HG03039 (cell line): ENCODE data around the gene MFSD12.
"Not testable (repeated sequence)": the region's sequence is repeated elsewhere in the genome, so short reads cannot be mapped to it uniquely, and the experiment has no call there.

Experiments used
- ATAC-seq: cut with Tn5 transposase; IDR thresholded peaks from one replicate; pipeline ENCODE4 v1.9.1; 2021; ENCODE audit warnings: mild to moderate bottlenecking, moderate library complexity; ENCODE audit not compliant: unreplicated experiment

MFSD12 gene

DNA sequence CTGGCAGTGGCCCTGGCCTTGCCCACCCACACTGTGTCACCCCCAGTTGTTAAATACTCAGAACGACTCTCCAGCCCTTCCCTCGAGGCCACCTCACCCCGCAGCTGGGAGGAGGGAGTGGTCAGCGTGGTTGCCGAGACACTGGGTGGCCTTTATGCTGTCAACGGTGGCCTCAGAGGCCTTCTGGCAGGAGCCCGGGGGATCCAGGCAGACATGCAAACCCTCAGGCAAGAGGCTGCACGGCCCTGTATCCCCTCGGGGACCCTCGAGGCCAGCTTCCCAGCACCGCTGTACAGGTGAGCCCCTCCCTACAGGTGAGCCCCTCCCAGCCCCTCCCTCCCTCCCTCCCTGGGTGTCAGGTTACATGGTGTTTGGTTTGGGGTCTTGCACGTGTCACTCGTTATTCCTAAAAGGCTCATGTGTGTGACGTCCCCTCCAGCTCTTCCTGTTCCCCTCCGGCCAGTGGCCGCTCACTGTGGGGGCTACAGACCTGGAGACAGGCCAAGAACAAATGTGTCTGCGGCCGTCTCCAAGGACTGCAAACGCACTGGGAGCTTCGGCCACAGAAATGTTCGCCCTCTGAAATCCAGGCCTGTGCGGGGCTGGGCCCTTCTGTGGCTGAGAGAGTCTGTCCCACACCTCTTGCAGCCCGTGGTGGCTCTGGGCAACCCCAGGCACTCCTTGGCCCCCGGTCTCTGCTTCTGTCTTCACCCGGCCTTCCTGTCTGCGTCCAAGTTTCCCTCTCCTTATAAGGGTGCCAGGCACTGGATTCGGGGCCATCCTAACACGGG lies 18.2 kb downstream of the MFSD12 start, which contains the start of gene TEKTIP1:
Gene TEKTIP1 (plus strand): TSS at position 210 of the 791 bp plus-strand sequence. CDS start 4 bp downstream, at position 214.
- no peak for ATAC-seq

DNA sequence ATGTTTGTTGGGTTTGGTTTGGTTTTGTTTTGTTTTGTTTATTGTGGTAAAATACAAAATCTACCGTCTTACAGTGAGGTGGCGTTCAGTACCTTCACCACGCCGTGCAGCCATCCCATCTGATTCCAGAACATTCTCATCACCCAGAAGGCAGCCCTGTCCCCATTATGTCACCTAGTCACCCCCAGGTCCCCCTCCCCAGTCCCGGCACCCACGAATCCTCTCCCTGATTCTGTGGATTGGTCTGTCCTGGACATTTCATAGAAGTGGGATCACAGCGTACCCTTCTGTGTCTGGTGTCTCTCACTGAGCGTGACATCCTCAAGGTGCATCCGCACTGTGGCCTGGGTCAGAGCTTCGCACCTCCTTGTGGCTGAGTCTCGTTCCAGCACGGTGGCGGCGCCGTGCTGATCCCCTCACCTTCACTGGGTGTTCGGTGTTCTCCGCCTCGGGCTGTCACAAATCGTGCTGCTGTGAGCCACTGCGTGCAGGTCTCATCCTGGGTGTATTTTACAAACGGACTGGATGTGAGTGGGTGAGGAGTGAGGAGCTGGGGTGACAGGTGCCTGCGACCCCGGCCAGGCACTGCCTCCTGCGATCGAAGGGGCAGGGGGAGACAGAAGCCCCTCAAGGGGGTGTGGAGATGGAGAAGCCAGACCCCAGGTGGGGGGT lies 19.0 kb downstream of the MFSD12 start:
- ATAC-seq = no peak

- no peak for ATAC-seq
These were observed 19.7 kb downstream of the MFSD12 start for GRCh38 chr19:3537438-3538240.

DNA sequence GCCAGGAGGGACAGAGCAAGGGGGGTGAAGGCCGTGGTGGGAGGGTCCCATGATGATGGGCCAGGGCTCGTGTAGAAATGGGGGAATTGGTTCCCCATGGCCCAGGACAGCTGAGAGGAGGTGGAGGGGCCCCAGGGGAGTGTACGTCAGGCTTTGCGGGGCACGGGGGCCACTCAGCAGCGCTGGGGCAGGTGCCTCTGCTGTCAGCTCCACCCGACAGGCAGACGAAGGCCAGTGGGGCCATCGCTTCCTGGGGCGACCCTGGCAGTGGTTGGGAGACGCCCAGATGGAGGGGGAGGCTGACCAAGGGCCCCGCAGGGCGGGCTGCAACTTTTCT lies 20.3 kb downstream of the MFSD12 start:
- no peak for ATAC-seq

GRCh38 chr19:3536429-3537100 lies 20.8 kb downstream of the MFSD12 start:
- no peak for ATAC-seq

DNA sequence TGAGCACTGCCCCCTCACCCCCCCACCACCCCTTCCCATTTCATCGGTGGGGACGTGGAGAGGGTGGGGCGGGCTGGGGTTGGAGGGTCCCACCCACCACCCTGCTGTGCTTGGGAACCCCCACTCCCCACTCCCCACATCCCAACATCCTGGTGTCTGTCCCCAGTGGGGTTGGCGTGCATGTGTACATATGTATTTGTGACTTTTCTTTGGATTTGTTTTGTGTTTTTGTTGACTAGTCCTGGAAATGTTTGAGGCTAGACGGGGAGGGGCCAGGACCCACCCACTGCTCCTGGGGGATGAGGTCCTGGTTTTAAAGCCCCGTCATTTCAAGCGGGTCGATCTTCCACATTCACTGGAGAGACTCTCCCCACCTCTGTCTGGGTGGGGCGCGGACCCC lies 21.4 kb downstream of the MFSD12 start:
- no peak for ATAC-seq

DNA sequence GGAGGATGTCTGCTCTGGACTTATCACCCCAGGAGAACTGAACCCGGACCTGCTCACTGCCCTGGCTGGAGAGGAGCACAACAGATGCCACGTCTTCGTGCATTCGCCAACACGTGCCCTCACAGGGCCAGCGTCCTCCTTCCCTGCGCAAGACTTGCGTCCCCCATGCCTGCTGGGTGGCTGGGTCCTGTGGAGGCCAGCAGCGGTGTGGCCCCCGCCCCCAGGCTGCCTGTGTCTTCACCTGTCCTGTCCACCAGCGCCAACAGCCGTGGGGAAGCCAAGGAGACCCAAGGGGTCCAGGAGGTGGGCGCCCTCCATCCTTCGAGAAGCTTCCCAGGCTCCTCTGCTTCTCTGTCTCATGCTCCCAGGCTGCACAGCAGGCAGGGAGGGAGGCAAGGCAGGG lies 21.8 kb downstream of the MFSD12 start:
- no peak for ATAC-seq

GRCh38 chr19:3535235-3535535 lies 22.2 kb downstream of the MFSD12 start:
- no peak for ATAC-seq

- no peak for ATAC-seq
These were observed 22.8 kb downstream of the MFSD12 start for GRCh38 chr19:3534375-3535234.

DNA sequence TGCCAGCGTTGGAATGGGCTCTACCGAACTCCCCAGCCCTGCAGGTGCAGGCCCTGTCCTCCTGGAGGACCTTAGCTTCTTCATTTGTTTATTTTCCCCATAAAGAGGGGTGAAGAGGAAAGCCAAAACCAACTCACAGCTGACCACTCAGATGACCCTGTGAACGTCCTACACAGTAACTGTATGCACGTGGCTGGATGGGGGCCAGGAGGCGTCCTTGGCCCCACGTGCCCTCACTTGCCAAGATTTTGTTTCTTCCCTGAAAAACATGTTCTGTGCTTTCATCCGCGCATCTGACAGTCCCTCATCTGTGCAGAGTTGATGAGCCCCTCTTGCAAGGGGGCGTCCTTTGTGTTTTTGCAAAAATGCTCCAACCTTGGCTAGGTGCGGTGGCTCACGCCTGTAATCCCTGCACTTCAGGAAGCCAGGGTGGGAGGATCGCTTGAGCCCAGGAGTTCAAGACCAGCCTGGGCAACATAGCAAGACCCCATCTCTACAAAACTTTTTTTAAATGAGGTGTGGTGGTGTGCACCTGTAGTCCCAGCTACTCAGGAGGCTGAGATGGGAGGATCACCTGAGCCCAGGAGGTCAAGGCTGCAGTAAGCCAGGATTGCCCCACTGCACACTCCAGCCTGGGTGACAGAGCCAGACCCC lies 23.7 kb downstream of the MFSD12 start:
- ATAC-seq = no peak

- ATAC-seq = no peak
These were observed 24.4 kb downstream of the MFSD12 start for GRCh38 chr19:3533033-3533432.

DNA sequence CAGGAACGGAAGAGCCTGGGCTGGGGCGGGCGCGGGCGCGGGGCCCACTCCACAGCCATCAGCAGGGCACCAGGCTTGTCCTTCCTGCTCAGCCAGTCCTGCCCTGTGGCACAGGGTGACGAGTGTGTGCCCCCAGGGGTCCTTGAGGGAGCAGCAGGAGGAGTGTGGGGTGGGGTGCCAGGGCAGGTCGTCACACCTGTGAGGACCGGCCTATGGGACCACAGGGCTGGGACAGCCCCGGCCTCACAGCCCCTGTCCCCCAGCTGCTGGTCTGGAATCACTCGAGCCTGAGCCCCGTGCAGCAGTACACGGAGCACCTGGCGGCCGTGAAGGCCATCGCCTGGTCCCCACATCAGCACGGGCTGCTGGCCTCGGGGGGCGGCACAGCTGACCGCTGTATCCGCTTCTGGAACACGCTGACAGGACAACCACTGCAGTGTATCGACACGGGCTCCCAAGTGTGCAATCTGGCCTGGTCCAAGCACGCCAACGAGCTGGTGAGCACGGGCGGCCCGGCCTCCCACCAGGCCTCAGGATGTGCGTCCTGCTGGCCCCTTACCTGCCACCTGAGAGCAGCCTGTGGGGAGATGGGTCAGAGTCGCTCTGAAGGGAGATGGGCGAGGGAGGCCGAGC lies 25.1 kb downstream of the MFSD12 start:
- no peak for ATAC-seq

DNA sequence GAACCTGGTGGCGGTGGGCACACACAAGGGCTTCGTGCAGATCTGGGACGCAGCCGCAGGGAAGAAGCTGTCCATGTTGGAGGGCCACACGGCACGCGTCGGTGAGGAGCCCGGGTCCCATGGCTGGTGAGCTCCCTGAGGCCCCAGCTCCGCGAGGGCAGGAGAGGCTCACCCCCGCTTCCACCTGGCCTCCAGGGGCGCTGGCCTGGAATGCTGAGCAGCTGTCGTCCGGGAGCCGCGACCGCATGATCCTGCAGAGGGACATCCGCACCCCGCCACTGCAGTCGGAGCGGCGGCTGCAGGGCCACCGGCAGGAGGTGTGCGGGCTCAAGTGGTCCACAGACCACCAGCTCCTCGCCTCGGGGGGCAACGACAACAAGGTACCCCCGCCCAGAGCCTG lies 25.7 kb downstream of the MFSD12 start:
- no peak for ATAC-seq

GRCh38 chr19:3530389-3530788 lies 27.0 kb downstream of the MFSD12 start:
- no peak for ATAC-seq

- not testable (repeated sequence) for ATAC-seq
These were observed 28.1 kb downstream of the MFSD12 start for GRCh38 chr19:3529299-3529698.

- no peak for ATAC-seq
These were observed 28.7 kb downstream of the MFSD12 start for GRCh38 chr19:3528539-3529211.

DNA sequence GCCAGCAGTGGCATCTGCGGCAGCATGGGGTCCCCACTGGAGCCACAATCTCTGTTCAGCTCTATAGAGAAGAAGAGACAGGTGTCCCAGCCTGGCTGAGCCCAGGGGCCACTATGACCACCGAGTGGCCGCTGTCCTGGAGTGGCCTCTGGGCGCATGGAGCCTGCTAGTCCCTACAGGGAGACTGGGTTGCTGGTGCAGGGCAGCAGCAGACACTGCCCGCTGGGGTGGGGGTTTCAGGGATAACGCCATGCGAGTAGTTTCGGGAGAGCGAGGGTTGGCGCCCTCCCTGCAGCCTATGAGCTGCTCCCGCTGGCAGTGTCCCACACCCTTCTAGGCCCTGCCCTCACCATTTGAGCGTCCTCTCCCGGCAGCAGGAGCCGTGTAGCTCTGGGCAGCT lies 29.3 kb downstream of the MFSD12 start:
- ATAC-seq = no peak

GRCh38 chr19:3527238-3527910 lies 30.0 kb downstream of the MFSD12 start:
- no peak for ATAC-seq
